WERI-Rb-1 (cell line): ENCODE results near the gene LAPTM5.

Source experiments
- DNase-seq: peaks from one replicate; pipeline ENCODE4 v3.0.0-alpha.2; 2020
- H3K27ac ChIP-seq: fragments of 250-450 bp; sonication (Bioruptor Pico); 2 replicates; pipeline ENCODE4 v1.5.1; 2020; ENCODE audit warnings: mild to moderate bottlenecking, moderate library complexity
- H3K27me3 ChIP-seq: fragments of 250-450 bp; sonication (Bioruptor Pico); 2 replicates; pipeline ENCODE4 v1.5.1; 2021; ENCODE audit warnings: mild to moderate bottlenecking, low read depth, moderate library complexity; ENCODE audit not compliant: insufficient read depth, severe bottlenecking
- H3K36me3 ChIP-seq: fragments of 250-450 bp; sonication (Bioruptor Pico); 2 replicates; pipeline ENCODE4 v1.5.1; 2020; ENCODE audit warnings: mild to moderate bottlenecking, moderate library complexity
- H3K4me3 ChIP-seq: 2 replicates; pipeline ENCODE4 v1.5.1; 2011; ENCODE audit warnings: low read depth, mild to moderate bottlenecking, control low read depth, low read length
- H3K9me3 ChIP-seq: fragments of 250-450 bp; sonication (Bioruptor Pico); 2 replicates; pipeline ENCODE4 v1.5.1; 2021; ENCODE audit warnings: mild to moderate bottlenecking, moderate library complexity; ENCODE audit not compliant: severe bottlenecking
- CTCF ChIP-seq: IDR thresholded peaks from 2 replicates; pipeline ENCODE4 v1.5.1; 2011; ENCODE audit warnings: low read depth, mild to moderate bottlenecking, control low read depth, inconsistent platforms, low read length

LAPTM5 gene

DNA sequence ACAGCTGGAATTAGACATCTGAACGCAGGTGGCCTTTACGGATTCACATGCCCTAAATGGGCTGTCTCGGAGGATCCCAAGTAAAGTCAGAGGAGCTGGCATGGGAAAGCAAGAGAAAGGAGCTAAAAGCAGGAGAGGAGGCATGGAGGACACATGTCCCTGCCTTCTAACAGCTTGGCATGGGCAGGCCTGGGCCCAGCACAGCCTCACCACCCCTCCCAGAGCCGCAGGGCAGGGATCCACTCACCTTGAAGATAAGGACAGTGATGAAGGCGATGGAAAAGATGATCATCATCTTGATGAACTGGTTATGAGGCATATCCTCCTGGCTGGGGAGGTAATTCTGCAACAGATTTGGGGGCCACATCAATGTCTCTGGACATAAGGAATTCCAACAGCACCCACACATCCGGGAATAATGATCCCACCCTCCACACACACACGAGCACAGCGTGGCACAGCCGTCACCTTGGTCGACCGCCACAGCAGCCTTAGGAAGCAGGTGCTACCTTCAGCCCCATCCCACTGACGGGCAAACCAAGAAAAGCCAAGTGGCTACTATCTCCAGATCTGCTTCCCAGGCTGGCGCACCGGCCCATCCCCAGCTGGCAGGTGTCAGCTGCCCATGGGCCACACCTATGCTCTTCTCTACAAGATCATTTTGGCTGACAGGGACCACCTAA lies 20.1 kb downstream of the LAPTM5 start:
- H3K27me3 ChIP-seq = no peaks in the 10 kb centered on the region
- no peak for TF ChIP-seq CTCF
- H3K4me3 ChIP-seq = no peak overlapping the region
- no peak for DNase-seq
- H3K36me3 ChIP-seq = no peaks in the 10 kb centered on the region
- no peaks in the 10 kb centered on the region for H3K9me3 ChIP-seq
- no peak overlapping the region for H3K27ac ChIP-seq

DNA sequence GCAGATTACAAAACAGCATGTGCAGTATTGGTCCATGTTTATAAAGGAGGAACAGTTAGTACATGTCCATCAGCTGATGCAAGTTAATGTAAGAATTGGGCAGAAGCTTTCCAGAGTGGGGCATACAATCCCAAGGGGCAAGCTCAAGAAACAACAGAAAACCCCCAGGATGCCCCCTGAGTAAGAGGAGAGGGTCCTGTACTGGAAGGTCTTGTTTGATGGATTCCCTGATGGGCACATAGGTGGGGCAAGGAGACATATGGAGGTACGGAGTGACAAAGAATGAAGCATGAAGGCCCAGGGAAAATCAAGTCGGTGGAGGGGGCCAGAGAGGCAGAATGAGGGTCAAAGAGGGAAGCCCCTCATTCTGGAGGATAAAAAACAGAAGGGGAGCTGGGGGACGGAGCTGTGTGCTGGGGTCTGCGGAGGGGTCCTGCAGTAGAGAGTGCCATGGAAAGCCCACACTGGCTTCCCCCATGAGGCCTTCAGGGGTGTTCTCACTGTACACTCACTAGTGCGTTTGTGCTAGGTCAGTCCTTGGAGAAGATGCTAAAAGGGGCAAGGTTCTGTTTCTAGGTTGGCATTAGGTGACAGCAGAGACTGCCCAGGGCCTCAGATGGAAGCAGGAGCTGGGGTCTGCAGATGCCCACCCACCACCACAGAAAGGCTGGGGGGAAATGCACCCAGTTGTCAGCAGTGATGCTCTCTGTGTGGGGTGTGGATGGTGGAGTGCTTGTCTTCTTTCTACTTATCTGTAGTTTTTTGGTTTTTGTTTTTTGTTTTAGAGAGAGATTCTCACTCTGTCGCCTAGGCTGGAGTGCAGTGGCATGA lies 21.7 kb downstream of the LAPTM5 start:
- no peak for TF ChIP-seq CTCF
- Histone ChIP-seq H3K9me3 (no peaks in the 10 kb centered on the region), H3K27ac (no peak overlapping the region), H3K27me3 (no peaks in the 10 kb centered on the region), H3K36me3 (no peaks in the 10 kb centered on the region), H3K4me3 (no peak overlapping the region)
- no peak for DNase-seq

DNA sequence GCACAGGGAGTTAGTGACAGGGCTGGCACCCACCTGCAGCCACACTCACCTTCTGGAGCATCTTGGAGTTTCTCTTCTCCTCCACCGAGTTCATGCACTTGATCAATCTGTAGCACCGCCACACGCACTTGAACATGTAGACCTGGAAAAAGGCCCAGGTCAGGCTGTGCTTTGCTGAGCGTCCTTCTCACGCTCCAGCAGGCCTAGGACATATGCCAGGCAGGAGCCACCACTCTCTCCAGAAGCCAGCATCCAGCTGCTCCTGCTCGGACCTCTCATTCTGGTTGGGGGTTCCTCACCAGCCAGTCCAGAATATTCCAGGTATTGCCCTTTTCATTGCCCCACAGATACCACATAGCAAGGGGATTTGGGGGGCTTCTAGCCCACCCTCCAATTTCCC lies 22.4 kb downstream of the LAPTM5 start:
- H3K9me3 ChIP-seq = no peaks in the 10 kb centered on the region
- H3K36me3 ChIP-seq = no peaks in the 10 kb centered on the region
- H3K4me3 ChIP-seq = no peak overlapping the region
- H3K27me3 ChIP-seq = no peaks in the 10 kb centered on the region
- no peak for DNase-seq
- H3K27ac ChIP-seq = no peak overlapping the region
- TF ChIP-seq CTCF = no peak

DNA sequence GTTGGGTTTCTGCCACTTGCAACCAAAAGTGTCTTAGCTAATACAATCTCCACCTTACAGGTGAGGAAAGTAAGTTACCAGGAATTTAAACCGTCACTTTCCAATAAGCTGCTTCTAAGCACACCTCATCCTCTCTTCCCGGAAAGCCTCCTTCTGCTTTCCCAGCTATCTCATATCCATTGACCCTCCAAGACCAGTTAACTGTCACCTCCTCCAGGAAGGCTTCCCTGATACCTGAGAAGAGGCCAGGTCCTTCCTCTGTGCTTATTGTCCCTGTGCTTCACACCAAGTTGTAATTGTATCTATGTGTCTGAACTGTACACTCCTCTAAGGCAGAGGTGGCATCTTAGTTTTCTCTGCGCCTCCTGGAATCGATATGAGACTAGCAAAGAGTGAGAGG lies 23.0 kb downstream of the LAPTM5 start:
- TF ChIP-seq CTCF = no peak
- no peaks in the 10 kb centered on the region for H3K9me3 ChIP-seq
- no peak overlapping the region for H3K27ac ChIP-seq
- H3K36me3 ChIP-seq = no peaks in the 10 kb centered on the region
- H3K4me3 ChIP-seq = no peak overlapping the region
- DNase-seq = no peak
- no peaks in the 10 kb centered on the region for H3K27me3 ChIP-seq

DNA sequence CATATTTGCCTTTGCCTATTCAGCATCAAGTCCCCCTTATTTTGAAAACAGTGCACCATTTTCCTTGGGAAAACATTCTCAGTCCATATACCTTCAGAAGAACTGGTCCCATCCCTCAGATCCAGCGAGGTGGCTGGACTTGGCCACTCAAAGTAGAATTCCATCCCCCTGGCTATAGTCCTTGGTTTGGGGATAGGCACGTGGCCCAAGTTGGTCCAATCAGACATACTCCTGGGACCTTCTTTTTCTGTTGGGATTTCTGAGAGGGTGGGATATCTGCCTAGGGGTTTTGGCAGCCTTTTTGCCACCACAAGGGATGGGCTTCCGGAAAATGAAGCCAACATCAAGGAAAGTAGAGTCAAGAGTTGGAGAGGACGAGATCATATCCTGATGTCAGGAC lies 23.5 kb downstream of the LAPTM5 start:
- H3K9me3 ChIP-seq = no peaks in the 10 kb centered on the region
- no peak overlapping the region for H3K27ac ChIP-seq
- no peaks in the 10 kb centered on the region for H3K27me3 ChIP-seq
- no peaks in the 10 kb centered on the region for H3K36me3 ChIP-seq
- no peak for TF ChIP-seq CTCF
- DNase-seq = no peak
- H3K4me3 ChIP-seq = no peak overlapping the region

DNA sequence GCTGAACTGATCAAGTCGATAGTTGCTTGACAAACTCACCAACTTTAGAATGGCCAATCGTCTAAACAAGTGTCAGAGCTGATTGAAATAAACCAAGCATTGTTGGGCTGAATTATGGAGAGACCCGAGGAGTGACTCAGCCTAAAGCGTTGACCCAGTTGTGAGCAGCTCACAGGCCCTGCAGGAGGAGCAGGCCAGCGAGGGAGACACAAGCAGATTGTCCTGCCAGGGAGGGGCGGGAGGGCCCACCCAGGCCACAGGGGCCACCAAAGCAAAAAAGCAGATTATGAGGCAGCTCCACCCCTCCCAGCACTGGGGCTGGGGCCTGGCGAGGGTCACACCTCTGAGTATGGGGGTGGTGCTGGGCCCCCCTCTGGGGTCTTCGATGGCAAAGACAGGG lies 24.1 kb downstream of the LAPTM5 start:
- no peak overlapping the region for H3K4me3 ChIP-seq
- no peaks in the 10 kb centered on the region for H3K27me3 ChIP-seq
- no peak for TF ChIP-seq CTCF
- no peaks in the 10 kb centered on the region for H3K9me3 ChIP-seq
- H3K27ac ChIP-seq = no peak overlapping the region
- H3K36me3 ChIP-seq = no peaks in the 10 kb centered on the region
- DNase-seq = no peak
